Keratinocyte (primary cell): ENCODE results near the gene RALGPS1. TPM values are rescaled to one million over a fixed set of nuclear protein-coding genes. Genes with fewer than 3 reads are reported as not detected.

Source experiments
- DNase-seq: peaks from one replicate; pipeline ENCODE4 v3.0.0-alpha.2; 2011; ENCODE audit warnings: low read depth, missing footprints, low spot score
- FAIRE-seq: peaks from 2 replicates; lab custom pipeline; 2011; peaks lifted over from hg19 to GRCh38; lab: Jason Lieb, UNC
- H2AFZ ChIP-seq: 2 replicates; pipeline ENCODE4 v1.6.0; 2012; ENCODE audit warnings: low read length, control low read depth, inconsistent platforms; ENCODE audit not compliant: control insufficient read depth
- H3K27ac ChIP-seq: 2 replicates; pipeline ENCODE4 v1.5.1; 2011; ENCODE audit warnings: low read length; ENCODE audit not compliant: control insufficient read depth, insufficient read depth
- H3K27me3 ChIP-seq: 3 replicates; pipeline ENCODE4 v1.6.0; 2011; ENCODE audit warnings: low read length; ENCODE audit not compliant: control insufficient read depth, insufficient read depth; ENCODE audit errors: extremely low read depth
- H3K36me3 ChIP-seq, 2 experiments: 2 replicates in 1 of 2; 3 replicates in 1 of 2; pipeline ENCODE4 v1.5.1; 2011; ENCODE audit warnings: low read length in 2 of 2, mild to moderate bottlenecking in 1 of 2; ENCODE audit not compliant: control insufficient read depth in 2 of 2, insufficient read depth in 2 of 2; ENCODE audit errors: extremely low read depth in 1 of 2
- H3K4me1 ChIP-seq: 3 replicates; pipeline ENCODE4 v1.5.1; 2011; ENCODE audit warnings: low read length; ENCODE audit not compliant: control insufficient read depth, insufficient read depth; ENCODE audit errors: extremely low read depth
- H3K4me2 ChIP-seq: 3 replicates; pipeline ENCODE4 v1.6.0; 2011; ENCODE audit warnings: low read depth, low read length; ENCODE audit not compliant: control insufficient read depth, insufficient read depth; ENCODE audit errors: extremely low read depth
- H3K4me3 ChIP-seq, 3 experiments: fragments of 200-600 bp in 1 of 3; sonication (generic) in 1 of 3; 2 replicates in 2 of 3; 3 replicates in 1 of 3; pipeline ENCODE4 v1.5.1; 2011 to 2016; ENCODE audit warnings: low read length in 3 of 3, mild to moderate bottlenecking in 3 of 3, control low read depth in 2 of 3, inconsistent platforms in 1 of 3, low read depth in 1 of 3, mixed read lengths in 1 of 3, mixed run types in 1 of 3, moderate library complexity in 1 of 3; ENCODE audit not compliant: control insufficient read depth in 2 of 3, insufficient read depth in 2 of 3; ENCODE audit errors: extremely low read depth in 1 of 3
- H3K79me2 ChIP-seq: 2 replicates; pipeline ENCODE4 v1.6.0; 2012; ENCODE audit warnings: low read length; ENCODE audit not compliant: control insufficient read depth, insufficient read depth
- H3K9ac ChIP-seq: 3 replicates; pipeline ENCODE4 v1.6.0; 2011; ENCODE audit warnings: low read length; ENCODE audit not compliant: control insufficient read depth, insufficient read depth; ENCODE audit errors: extremely low read depth
- H3K9me1 ChIP-seq: 3 replicates; pipeline ENCODE4 v1.6.0; 2011; ENCODE audit warnings: low read length; ENCODE audit not compliant: control insufficient read depth, insufficient read depth; ENCODE audit errors: extremely low read depth
- H3K9me3 ChIP-seq: 2 replicates; pipeline ENCODE4 v1.5.1; 2012; ENCODE audit warnings: low read depth, low read length; ENCODE audit not compliant: control insufficient read depth
- H4K20me1 ChIP-seq: 3 replicates; pipeline ENCODE4 v1.6.0; 2011; ENCODE audit warnings: low read length; ENCODE audit not compliant: control insufficient read depth, insufficient read depth; ENCODE audit errors: extremely low read depth
- CTCF ChIP-seq, 3 experiments: IDR thresholded peaks in 1 of 3; conservative IDR thresholded peaks in 1 of 3; optimal IDR thresholded peaks in 1 of 3; 2 replicates in 2 of 3; 3 replicates in 1 of 3; pipeline versions ENCODE3 to v1.5.1; 2011; ENCODE audit warnings: low read length in 3 of 3, mild to moderate bottlenecking in 3 of 3, moderate library complexity in 2 of 3, control low read depth in 1 of 3, inconsistent platforms in 1 of 3; ENCODE audit not compliant: insufficient read depth in 2 of 3; ENCODE audit errors: extremely low read depth in 1 of 3
- EZH2 ChIP-seq: IDR thresholded peaks from one replicate; pipeline ENCODE4 v1.6.1; 2012; ENCODE audit warnings: inconsistent platforms, mild to moderate bottlenecking, low read length, moderate library complexity
- dilution Hi-C: fragments of 300-500 bp; cut with MboI; formaldehyde crosslinking; loops from one replicate; pipeline ENCODE4 v1.7.0; 2020; ENCODE audit warnings: low sequenced_read_pairs; ENCODE audit not compliant: extremely low pct_ligation_motif_present
- polyA plus RNA-seq, 5 experiments: library from polyadenylated mRNA; depleted of rRNA in 3 of 5; stranded (reverse) in 3 of 5; stranded (forward) in 1 of 5; unstranded in 1 of 5; fragments of >200 nt; gene quantifications; 1 replicate in 1 of 5; 2 replicates in 3 of 5; 3 replicates in 1 of 5; pipeline versions ENCODE4 v1.2.1 to v1.2.3, GENCODE V29; 2011 to 2012; ENCODE audit warnings: missing spikeins in 2 of 5, low read depth in 1 of 5, low replicate concordance in 1 of 5

RALGPS1 gene
- polyA plus RNA-seq, 1 donor (not counting 4 experiments of a cell fraction or from before 2014, with no cell fraction given): 0.56 TPM

- Histone ChIP-seq H3K27ac (no peak overlapping the region), H3K36me3 (no peaks in the 10 kb centered on the region), H3K9ac (no peak overlapping the region), H3K9me1 (no peaks in the 10 kb centered on the region), H3K4me1 (no peaks in the 10 kb centered on the region), H3K79me2 (no peaks in the 10 kb centered on the region), H3K4me3 (no peak overlapping the region), H3K4me2 (no peak overlapping the region), H4K20me1 (no peaks in the 10 kb centered on the region), H2AFZ (no peak overlapping the region), H3K9me3 (no peaks in the 10 kb centered on the region), H3K27me3 (peaks cover 12% of the 10 kb centered on the region)
- FAIRE-seq: no peak
- TF ChIP-seq CTCF (optimal IDR thresholded peaks at IDR 0.05 in 1 of 3, IDR thresholded peaks at IDR 0.05 in 1 of 3, conservative IDR thresholded peaks at IDR 0.05 in 1 of 3; ENCODE audit: extremely low read depth in 1 of 3, insufficient read depth in 2 of 3, low read length in 3 of 3) (no peak), EZH2 (no peak)
- dilution Hi-C loops: no loop called here
- no peak for DNase-seq
Observed at GRCh38 chr9:127008076-127008475, 93.5 kb downstream of the RALGPS1 start.

GRCh38 chr9:127011772-127012171 lies 97.2 kb downstream of the RALGPS1 start:
- Histone ChIP-seq H3K27me3 (peaks cover 15% of the 10 kb centered on the region), H4K20me1 (no peaks in the 10 kb centered on the region), H3K36me3 (no peaks in the 10 kb centered on the region), H3K79me2 (no peaks in the 10 kb centered on the region), H3K9ac (no peak overlapping the region), H3K4me3 (no peak overlapping the region), H3K4me2 (no peak overlapping the region), H3K9me3 (no peaks in the 10 kb centered on the region), H3K4me1 (no peaks in the 10 kb centered on the region), H3K27ac (no peak overlapping the region), H2AFZ (no peak overlapping the region), H3K9me1 (no peaks in the 10 kb centered on the region)
- dilution Hi-C loops: no loop called here
- TF ChIP-seq CTCF (optimal IDR thresholded peaks at IDR 0.05 in 1 of 3, IDR thresholded peaks at IDR 0.05 in 1 of 3, conservative IDR thresholded peaks at IDR 0.05 in 1 of 3; ENCODE audit: extremely low read depth in 1 of 3, insufficient read depth in 2 of 3, low read length in 3 of 3) (no peak), EZH2 (no peak)
- no peak for DNase-seq
- FAIRE-seq: no peak
